Ramos (cell line): ENCODE data around the gene KRTAP29-1.
"Not testable (repeated sequence)": the region's sequence is repeated elsewhere in the genome, so short reads cannot be mapped to it uniquely, and the experiment has no call there.

Experiments
- in situ Hi-C: fragments of 300-500 bp; cut with MboI; formaldehyde crosslinking; loops from one replicate; pipeline ENCODE4 v1.14.3; 2022; ENCODE audit warnings: low sequenced_read_pairs; ENCODE audit not compliant: unreplicated experiment

KRTAP29-1 gene

GRCh38 chr17:41301916-41302901 is at the start of gene KRTAP29-1:
Gene KRTAP29-1, minus strand, starts transcription at chr17:41302851. Its CDS starts 0 bp downstream, at chr17:41302851.
- in situ Hi-C loops, result no loop called here

- in situ Hi-C loops, result no loop called here
These were observed 48.5 kb upstream of the KRTAP29-1 start for GRCh38 chr17:41351177-41351576.

GRCh38 chr17:41350381-41350878 is 47.8 kb upstream of the KRTAP29-1 start, which contains the start of gene KRT33A:
Gene KRT33A, minus strand, starts transcription at chr17:41350828. Its CDS starts 61 bp downstream, at chr17:41350767.
- in situ Hi-C loops, result not testable (repeated sequence)

GRCh38 chr17:41347869-41348760 is 45.5 kb upstream of the KRTAP29-1 start:
- in situ Hi-C loops, result no loop called here

GRCh38 chr17:41346421-41346820 is 43.8 kb upstream of the KRTAP29-1 start:
- in situ Hi-C loops, result not testable (repeated sequence)

GRCh38 chr17:41345992-41346391 is 43.3 kb upstream of the KRTAP29-1 start:
- in situ Hi-C loops, result no loop called here

GRCh38 chr17:41343029-41343428 is 40.4 kb upstream of the KRTAP29-1 start:
- in situ Hi-C loops, result no loop called here

GRCh38 chr17:41340934-41341861 is 38.5 kb upstream of the KRTAP29-1 start:
- in situ Hi-C loops, result no loop called here

GRCh38 chr17:41340494-41340893 is 37.8 kb upstream of the KRTAP29-1 start:
- in situ Hi-C loops, result no loop called here

GRCh38 chr17:41339571-41340172 is 37.0 kb upstream of the KRTAP29-1 start:
- in situ Hi-C loops, result no loop called here

- in situ Hi-C loops, result no loop called here
These were observed 36.4 kb upstream of the KRTAP29-1 start for GRCh38 chr17:41338961-41339485.

- in situ Hi-C loops, result no loop called here
These were observed 33.1 kb upstream of the KRTAP29-1 start for GRCh38 chr17:41335747-41336146.

GRCh38 chr17:41334385-41335305 is 32.0 kb upstream of the KRTAP29-1 start:
- in situ Hi-C loops, result no loop called here

GRCh38 chr17:41333836-41334235 is 31.2 kb upstream of the KRTAP29-1 start:
- in situ Hi-C loops, result no loop called here

GRCh38 chr17:41333098-41333497 is 30.4 kb upstream of the KRTAP29-1 start:
- in situ Hi-C loops, result no loop called here

- in situ Hi-C loops, result no loop called here
These were observed 29.6 kb upstream of the KRTAP29-1 start for GRCh38 chr17:41332239-41332638.

GRCh38 chr17:41331606-41332005 is 29.0 kb upstream of the KRTAP29-1 start:
- in situ Hi-C loops, result no loop called here
